Activated CD4-positive, alpha-beta memory T cell treated with anti-CD3 and anti-CD28 coated beads, Interleukin-2, amount 10 ng/mL, durations not matched to agents 7 days and 5 days (primary cell): Measurements from ENCODE around the gene TMEM132C. TPM values are rescaled to one million over a fixed set of nuclear protein-coding genes. Genes with fewer than 3 reads are reported as not detected.

Source experiments
- CTCF ChIA-PET: fragments of 350-600 bp; sonication (Branson Sonifier 250); formaldehyde crosslinking; loops from one replicate; lab custom pipeline; 2021; ENCODE audit warnings: antibody characterized with exemption, inconsistent platforms; lab: Charles Lee
- POLR2A ChIA-PET: fragments of 350-600 bp; sonication (Branson Sonifier 250); formaldehyde crosslinking; loops from one replicate; lab custom pipeline; 2021; ENCODE audit warnings: antibody characterized with exemption; lab: Charles Lee
- DNase-seq: peaks from one replicate; pipeline ENCODE4 v3.0.0-alpha.2; 2020
- H3K27ac Mint-ChIP-seq: one replicate; pipeline ENCODE4 v1.8.0; 2021; ENCODE audit warnings: mild to moderate bottlenecking, mixed read lengths
- H3K27me3 Mint-ChIP-seq: one replicate; pipeline ENCODE4 v1.8.0; 2021; ENCODE audit warnings: mixed read lengths
- H3K36me3 Mint-ChIP-seq: one replicate; pipeline ENCODE4 v1.8.0; 2021; ENCODE audit warnings: low read depth, mixed read lengths
- H3K4me1 Mint-ChIP-seq: one replicate; pipeline ENCODE4 v1.8.0; 2021; ENCODE audit warnings: mixed read lengths
- H3K4me3 Mint-ChIP-seq: one replicate; pipeline ENCODE4 v1.8.0; 2021; ENCODE audit warnings: mild to moderate bottlenecking, mixed read lengths
- H3K9me3 Mint-ChIP-seq: one replicate; pipeline ENCODE4 v1.8.0; 2021; ENCODE audit warnings: mixed read lengths
- total RNA-seq, 2 experiments: library from RNA; stranded (reverse); gene quantifications; one replicate each; pipeline ENCODE4 v1.2.3, GENCODE V29; 2021

TMEM132C gene
- total RNA-seq, 2 experiments from 2014 or later, result 0.05 TPM; not detected in 1

- POLR2A ChIA-PET, result no interaction called here
- H3K4me3 Mint-ChIP-seq, result no peak overlapping the region
- H3K4me1 Mint-ChIP-seq, result no peaks in the 10 kb centered on the region
- no peak for DNase-seq
- CTCF ChIA-PET, result no interaction called here
- H3K9me3 Mint-ChIP-seq, result peaks cover 10% of the 10 kb centered on the region
- no peaks in the 10 kb centered on the region for H3K36me3 Mint-ChIP-seq
- H3K27me3 Mint-ChIP-seq, result no peaks in the 10 kb centered on the region
- no peak overlapping the region for H3K27ac Mint-ChIP-seq
Observed at GRCh38 chr12:128702371-128702770, 435.4 kb downstream of the TMEM132C start.

DNA sequence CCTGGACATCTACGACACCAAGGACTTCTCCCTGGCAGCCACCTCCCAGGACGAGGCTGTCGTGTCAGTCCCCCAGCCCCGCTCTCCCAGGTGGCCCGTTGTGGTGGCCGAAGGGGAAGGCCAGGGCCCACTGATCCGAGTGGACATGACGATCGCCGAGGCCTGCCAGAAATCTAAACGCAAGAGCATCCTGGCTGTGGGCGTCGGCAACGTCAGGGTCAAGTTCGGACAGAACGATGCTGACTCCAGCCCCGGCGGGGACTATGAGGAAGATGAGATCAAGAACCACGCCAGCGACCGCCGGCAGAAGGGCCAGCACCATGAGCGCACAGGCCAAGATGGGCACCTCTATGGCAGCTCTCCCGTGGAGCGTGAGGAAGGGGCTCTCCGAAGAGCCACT lies 438.2 kb downstream of the TMEM132C start:
- no peaks in the 10 kb centered on the region for H3K4me1 Mint-ChIP-seq
- ChIA-PET POLR2A (no interaction called here), CTCF (no interaction called here)
- H3K9me3 Mint-ChIP-seq, result peaks cover 2% of the 10 kb centered on the region
- DNase-seq, result no peak
- no peak overlapping the region for H3K27ac Mint-ChIP-seq
- no peaks in the 10 kb centered on the region for H3K36me3 Mint-ChIP-seq
- H3K4me3 Mint-ChIP-seq, result no peak overlapping the region
- H3K27me3 Mint-ChIP-seq, result no peaks in the 10 kb centered on the region

GRCh38 chr12:128707488-128707887 lies 440.5 kb downstream of the TMEM132C start:
- Mint-ChIP-seq H3K36me3 (no peaks in the 10 kb centered on the region), H3K27me3 (no peaks in the 10 kb centered on the region), H3K4me3 (no peak overlapping the region), H3K9me3 (peaks cover 2% of the 10 kb centered on the region), H3K27ac (no peak overlapping the region), H3K4me1 (no peaks in the 10 kb centered on the region)
- POLR2A ChIA-PET, result no interaction called here
- CTCF ChIA-PET, result no interaction called here
- DNase-seq, result no peak

GRCh38 chr12:128708789-128709188 lies 441.8 kb downstream of the TMEM132C start:
- H3K4me1 Mint-ChIP-seq, result no peaks in the 10 kb centered on the region
- DNase-seq, result no peak
- no peaks in the 10 kb centered on the region for H3K36me3 Mint-ChIP-seq
- no peak overlapping the region for H3K27ac Mint-ChIP-seq
- H3K4me3 Mint-ChIP-seq, result no peak overlapping the region
- ChIA-PET POLR2A (no interaction called here), CTCF (no interaction called here)
- no peaks in the 10 kb centered on the region for H3K27me3 Mint-ChIP-seq
- peaks cover 2% of the 10 kb centered on the region for H3K9me3 Mint-ChIP-seq

DNA sequence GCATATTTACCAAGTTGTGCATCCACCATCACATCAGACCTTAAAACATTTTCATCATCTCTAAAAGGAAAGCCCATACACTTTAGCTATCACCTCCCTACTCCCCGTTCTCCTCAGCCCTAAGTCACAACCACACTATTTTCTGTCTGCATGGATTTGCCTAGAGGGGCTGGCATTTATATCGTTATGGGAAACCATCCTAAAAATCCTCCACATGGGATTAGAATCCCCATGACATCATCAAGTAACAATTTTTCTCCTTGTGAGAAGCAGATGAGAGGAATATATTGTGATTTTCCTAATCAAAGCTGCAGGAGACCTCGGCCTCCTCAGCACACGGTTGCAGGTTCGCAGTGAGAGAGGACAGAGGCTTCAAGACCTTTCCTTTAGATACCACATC lies 442.7 kb downstream of the TMEM132C start:
- ChIA-PET CTCF (no interaction called here), POLR2A (no interaction called here)
- Mint-ChIP-seq H3K4me3 (no peak overlapping the region), H3K36me3 (no peaks in the 10 kb centered on the region), H3K4me1 (no peaks in the 10 kb centered on the region), H3K9me3 (peaks cover 2% of the 10 kb centered on the region), H3K27ac (no peak overlapping the region), H3K27me3 (no peaks in the 10 kb centered on the region)
- no peak for DNase-seq

- Mint-ChIP-seq H3K4me1 (no peaks in the 10 kb centered on the region), H3K36me3 (no peaks in the 10 kb centered on the region), H3K27ac (no peak overlapping the region), H3K4me3 (no peak overlapping the region), H3K9me3 (peaks cover 2% of the 10 kb centered on the region), H3K27me3 (no peaks in the 10 kb centered on the region)
- DNase-seq, result no peak
- CTCF ChIA-PET, result no interaction called here
- POLR2A ChIA-PET, result no interaction called here
Observed at GRCh38 chr12:128711486-128711885, 444.5 kb downstream of the TMEM132C start.

GRCh38 chr12:128712622-128713021 lies 445.7 kb downstream of the TMEM132C start:
- Mint-ChIP-seq H3K27me3 (no peaks in the 10 kb centered on the region), H3K27ac (no peak overlapping the region), H3K36me3 (no peaks in the 10 kb centered on the region), H3K4me1 (no peaks in the 10 kb centered on the region), H3K9me3 (peaks cover 2% of the 10 kb centered on the region), H3K4me3 (no peak overlapping the region)
- CTCF ChIA-PET, result no interaction called here
- POLR2A ChIA-PET, result no interaction called here
- no peak for DNase-seq

GRCh38 chr12:128715485-128715884 lies 448.5 kb downstream of the TMEM132C start:
- no peaks in the 10 kb centered on the region for H3K36me3 Mint-ChIP-seq
- no peak for DNase-seq
- peaks cover 15% of the 10 kb centered on the region for H3K9me3 Mint-ChIP-seq
- no peaks in the 10 kb centered on the region for H3K27me3 Mint-ChIP-seq
- H3K27ac Mint-ChIP-seq, result no peak overlapping the region
- H3K4me1 Mint-ChIP-seq, result no peaks in the 10 kb centered on the region
- ChIA-PET POLR2A (no interaction called here), CTCF (no interaction called here)
- no peak overlapping the region for H3K4me3 Mint-ChIP-seq

DNA sequence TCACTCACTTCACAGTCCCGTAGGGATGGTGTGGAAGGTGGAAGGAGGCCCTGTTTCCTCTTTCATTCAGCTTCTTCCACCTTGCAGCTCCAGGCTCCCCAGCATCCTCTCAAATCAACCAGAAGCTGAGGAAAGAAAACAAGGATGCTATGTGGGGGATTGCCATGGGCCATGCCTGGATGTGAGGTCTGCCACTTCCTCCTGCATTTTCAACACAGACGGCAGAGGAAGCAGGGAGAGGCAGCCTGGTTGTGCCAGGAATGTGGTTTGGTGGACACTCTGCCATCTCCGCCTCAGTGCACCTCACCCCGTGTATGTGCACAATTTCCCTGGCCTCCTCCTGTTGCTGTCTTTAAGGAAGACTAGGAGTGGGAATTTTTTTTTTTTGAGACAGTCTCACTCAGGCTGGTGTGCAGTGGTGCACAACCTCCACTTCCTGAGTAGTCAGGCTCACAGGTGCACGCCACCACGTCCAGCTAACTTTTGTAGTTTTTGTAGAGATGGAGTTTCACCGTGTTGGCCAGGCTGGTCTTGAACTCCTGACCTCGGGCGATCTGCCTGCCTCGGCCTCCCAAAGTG lies 457.6 kb downstream of the TMEM132C start:
- DNase-seq, result no peak
- ChIA-PET CTCF (no interaction called here), POLR2A (no interaction called here)
- H3K4me1 Mint-ChIP-seq, result no peaks in the 10 kb centered on the region
- peaks cover 7% of the 10 kb centered on the region for H3K9me3 Mint-ChIP-seq
- H3K36me3 Mint-ChIP-seq, result no peaks in the 10 kb centered on the region
- no peak overlapping the region for H3K4me3 Mint-ChIP-seq
- no peaks in the 10 kb centered on the region for H3K27me3 Mint-ChIP-seq
- H3K27ac Mint-ChIP-seq, result no peak overlapping the region

DNA sequence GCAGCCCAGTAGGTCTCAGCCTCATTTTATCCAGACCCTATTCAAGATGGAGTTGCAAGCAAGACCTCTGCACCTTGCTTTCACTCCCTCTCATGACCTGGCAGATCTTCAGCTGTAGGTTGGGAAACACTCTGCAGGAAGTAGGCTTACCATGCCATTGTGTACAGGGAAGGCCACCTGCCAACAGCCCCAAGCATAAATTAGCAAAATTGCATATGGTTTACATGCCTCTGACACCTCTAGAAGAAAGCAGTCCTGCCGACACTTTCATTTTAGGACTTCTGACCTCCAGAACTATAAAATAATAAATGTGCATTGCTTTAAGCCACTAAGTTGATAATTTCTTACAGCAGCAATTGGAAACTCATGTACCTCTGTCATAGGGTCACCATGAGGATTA lies 459.9 kb downstream of the TMEM132C start:
- no peak overlapping the region for H3K27ac Mint-ChIP-seq
- no peak for DNase-seq
- H3K4me3 Mint-ChIP-seq, result no peak overlapping the region
- POLR2A ChIA-PET, result no interaction called here
- CTCF ChIA-PET, result no interaction called here
- no peaks in the 10 kb centered on the region for H3K4me1 Mint-ChIP-seq
- no peaks in the 10 kb centered on the region for H3K9me3 Mint-ChIP-seq
- no peaks in the 10 kb centered on the region for H3K27me3 Mint-ChIP-seq
- H3K36me3 Mint-ChIP-seq, result no peaks in the 10 kb centered on the region

DNA sequence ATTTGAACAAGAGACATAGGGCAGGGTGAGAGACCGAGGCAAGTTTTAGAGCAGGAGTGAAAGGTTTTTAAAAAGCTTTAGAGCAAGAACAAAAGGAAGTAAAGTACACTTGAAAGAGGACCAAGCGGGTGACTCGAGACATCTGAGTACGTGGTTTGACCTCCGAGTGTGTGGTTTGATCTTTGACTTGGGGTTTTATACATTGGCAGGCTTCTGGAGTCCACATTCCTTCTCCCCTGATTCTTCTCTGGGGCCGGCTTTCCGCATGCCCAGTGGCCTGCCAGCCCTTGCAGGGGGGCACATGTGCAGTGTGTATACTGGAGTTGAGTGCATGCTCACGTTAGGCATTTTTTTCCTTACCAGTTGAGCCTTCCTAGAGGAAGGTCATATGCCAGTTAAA lies 460.5 kb downstream of the TMEM132C start:
- ChIA-PET POLR2A (no interaction called here), CTCF (no interaction called here)
- Mint-ChIP-seq H3K9me3 (no peaks in the 10 kb centered on the region), H3K4me1 (no peaks in the 10 kb centered on the region), H3K27ac (no peak overlapping the region), H3K27me3 (no peaks in the 10 kb centered on the region), H3K4me3 (no peak overlapping the region), H3K36me3 (no peaks in the 10 kb centered on the region)
- no peak for DNase-seq

GRCh38 chr12:128727999-128728398 lies 461.0 kb downstream of the TMEM132C start:
- no peak overlapping the region for H3K27ac Mint-ChIP-seq
- H3K4me3 Mint-ChIP-seq, result no peak overlapping the region
- no peak for DNase-seq
- no peaks in the 10 kb centered on the region for H3K9me3 Mint-ChIP-seq
- POLR2A ChIA-PET, result no interaction called here
- no peaks in the 10 kb centered on the region for H3K4me1 Mint-ChIP-seq
- H3K27me3 Mint-ChIP-seq, result no peaks in the 10 kb centered on the region
- no peaks in the 10 kb centered on the region for H3K36me3 Mint-ChIP-seq
- CTCF ChIA-PET, result no interaction called here

- H3K9me3 Mint-ChIP-seq, result no peaks in the 10 kb centered on the region
- H3K4me3 Mint-ChIP-seq, result no peak overlapping the region
- H3K4me1 Mint-ChIP-seq, result no peaks in the 10 kb centered on the region
- H3K27me3 Mint-ChIP-seq, result no peaks in the 10 kb centered on the region
- no peaks in the 10 kb centered on the region for H3K36me3 Mint-ChIP-seq
- no peak for DNase-seq
- CTCF ChIA-PET, result no interaction called here
- no peak overlapping the region for H3K27ac Mint-ChIP-seq
- POLR2A ChIA-PET, result no interaction called here
Observed at GRCh38 chr12:128729628-128730121, 462.7 kb downstream of the TMEM132C start.

DNA sequence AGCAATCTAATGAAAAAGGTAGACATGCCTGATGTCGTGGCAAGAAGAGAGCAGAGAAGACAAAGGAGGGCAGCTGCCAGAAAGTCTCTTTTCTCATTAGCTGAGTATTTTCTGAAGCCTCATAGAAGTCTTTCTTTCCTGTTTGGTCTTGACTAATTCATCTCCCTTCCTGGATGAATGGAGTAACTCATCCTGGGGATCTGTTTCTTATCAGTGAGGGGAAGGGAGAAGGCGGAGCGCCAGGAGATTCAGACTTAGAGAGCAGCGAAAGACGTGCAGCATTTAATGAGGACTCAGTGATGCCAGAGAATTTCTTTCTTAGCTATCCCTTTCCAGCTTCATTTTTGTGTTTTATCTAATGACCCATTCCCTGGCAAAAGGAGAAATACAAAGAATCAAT lies 467.4 kb downstream of the TMEM132C start:
- Mint-ChIP-seq H3K4me1 (no peaks in the 10 kb centered on the region), H3K36me3 (no peaks in the 10 kb centered on the region), H3K4me3 (no peak overlapping the region), H3K27me3 (no peaks in the 10 kb centered on the region), H3K27ac (no peak overlapping the region), H3K9me3 (peaks cover 4% of the 10 kb centered on the region)
- DNase-seq, result no peak
- CTCF ChIA-PET, result no interaction called here
- POLR2A ChIA-PET, result no interaction called here
